Measurements from ENCODE around the gene TMEM198.

TMEM198 gene, protein sequence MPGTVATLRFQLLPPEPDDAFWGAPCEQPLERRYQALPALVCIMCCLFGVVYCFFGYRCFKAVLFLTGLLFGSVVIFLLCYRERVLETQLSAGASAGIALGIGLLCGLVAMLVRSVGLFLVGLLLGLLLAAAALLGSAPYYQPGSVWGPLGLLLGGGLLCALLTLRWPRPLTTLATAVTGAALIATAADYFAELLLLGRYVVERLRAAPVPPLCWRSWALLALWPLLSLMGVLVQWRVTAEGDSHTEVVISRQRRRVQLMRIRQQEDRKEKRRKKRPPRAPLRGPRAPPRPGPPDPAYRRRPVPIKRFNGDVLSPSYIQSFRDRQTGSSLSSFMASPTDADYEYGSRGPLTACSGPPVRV

GRCh38 chr2:219543596-219544358 is at the start of gene TMEM198, which contains the start of gene CHPF:
TMEM198 (plus strand) TSS chr2:219544028; CDS start chr2:219544728, 700 bp downstream.
CHPF (minus strand) TSS chr2:219543809; CDS start chr2:219543538, 271 bp downstream.
- peak; percentile 97 for DNase-seq

DNA sequence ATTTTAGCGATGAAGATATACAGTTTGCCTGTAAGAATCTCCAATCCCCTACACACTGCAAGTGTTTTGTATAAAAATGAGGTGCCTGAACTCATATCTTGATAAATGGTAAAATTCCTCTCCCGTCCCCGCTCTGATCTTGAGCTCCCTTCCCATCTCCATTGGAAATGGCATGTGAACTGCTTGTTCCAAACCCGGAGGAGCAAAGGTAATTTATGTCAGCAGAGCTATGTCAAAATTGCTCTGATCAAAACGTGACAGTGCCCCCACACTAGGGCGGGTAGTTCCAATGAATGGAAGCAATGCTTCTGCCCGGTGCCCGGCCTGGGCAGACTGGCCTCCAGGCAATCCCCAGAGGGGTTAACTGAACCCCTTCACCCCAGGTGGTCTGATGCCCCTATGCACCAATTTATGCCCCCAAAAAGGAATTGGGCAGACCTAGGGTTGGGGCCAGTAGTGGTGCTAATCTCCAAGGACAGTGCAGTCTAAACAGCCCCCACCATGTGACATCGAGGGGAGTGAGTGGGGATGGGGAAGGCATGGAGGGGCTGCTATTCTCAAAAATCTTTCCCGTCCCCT is 48.8 kb upstream of the TMEM198 start:
- no peak for DNase-seq

DNA sequence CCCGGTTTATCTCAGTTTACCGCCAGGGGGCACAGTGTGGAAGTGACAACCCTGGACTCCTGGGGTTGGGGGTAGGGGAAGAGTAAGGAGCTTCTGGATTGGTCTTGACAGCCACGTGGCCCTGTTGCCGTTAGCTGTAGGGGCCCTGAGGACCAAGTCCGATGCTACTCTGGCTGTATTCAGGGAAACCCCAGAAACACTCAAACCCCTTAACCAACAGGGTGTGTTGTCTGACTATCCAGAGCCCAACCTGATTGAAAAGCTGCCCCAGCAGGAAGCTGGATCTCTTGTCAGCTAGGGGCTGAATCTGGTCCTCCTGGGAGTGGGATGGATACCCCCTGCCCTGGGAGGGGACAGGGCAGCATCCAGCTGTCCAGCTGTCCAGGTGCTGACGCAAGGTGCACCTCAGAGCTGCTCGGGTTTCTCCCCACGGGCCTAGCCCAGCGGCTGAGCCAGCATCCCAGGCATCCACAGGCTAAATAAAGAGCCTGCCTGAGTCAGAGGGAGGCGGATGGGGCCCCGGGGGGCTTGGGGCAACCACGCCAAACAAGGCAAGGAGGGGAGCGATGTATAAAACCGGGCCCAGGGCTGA is 48.2 kb upstream of the TMEM198 start:
- DNase-seq, result no peak

- no peak for DNase-seq
These were observed 47.5 kb upstream of the TMEM198 start for GRCh38 chr2:219496247-219496824.

- no peak for DNase-seq
These were observed 46.9 kb upstream of the TMEM198 start for GRCh38 chr2:219496825-219497494.

DNA sequence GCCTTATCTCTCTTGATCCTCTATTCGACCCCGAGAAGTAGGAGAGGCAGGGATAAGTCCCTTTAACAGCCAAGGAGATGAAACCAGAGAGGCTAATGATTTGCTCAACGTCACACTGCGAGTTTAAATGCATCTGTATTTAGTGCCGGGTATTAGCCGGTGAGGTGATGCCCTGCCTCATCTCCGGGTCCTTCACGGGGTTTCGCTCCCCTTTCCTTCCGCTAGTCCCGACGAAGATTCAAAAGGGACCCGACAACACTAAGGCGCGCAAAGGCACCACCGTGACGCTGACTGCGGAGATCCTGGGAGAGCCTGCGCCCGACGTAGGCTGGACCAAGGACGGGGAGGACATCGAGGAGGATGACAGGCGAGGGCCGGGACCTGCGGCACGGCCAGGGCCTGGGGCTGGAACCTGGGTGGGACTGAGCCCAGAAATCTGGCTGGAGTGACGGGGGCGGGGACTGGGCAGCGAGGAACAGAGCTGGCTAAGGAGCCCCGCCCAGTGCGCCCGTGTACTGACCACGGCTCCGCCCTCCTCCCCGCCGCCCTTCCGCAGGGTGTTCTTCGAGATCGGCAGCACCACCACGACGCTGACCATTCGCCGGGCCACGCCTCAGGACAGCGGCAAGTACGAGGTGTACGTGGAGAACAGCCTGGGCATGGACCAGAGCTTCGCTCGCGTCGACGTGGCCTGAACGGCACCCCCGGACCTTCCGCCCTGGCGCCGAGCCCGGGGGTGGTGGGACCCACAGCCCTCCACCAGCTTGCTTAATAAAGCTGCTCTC is 46.1 kb upstream of the TMEM198 start:
- no peak for DNase-seq

GRCh38 chr2:219498280-219499057 is 45.4 kb upstream of the TMEM198 start, which contains the start of gene GMPPA:
GMPPA (plus strand) TSS chr2:219498891; CDS start chr2:219499976, 1,085 bp downstream.
- DNase-seq, result peak; percentile 93

DNA sequence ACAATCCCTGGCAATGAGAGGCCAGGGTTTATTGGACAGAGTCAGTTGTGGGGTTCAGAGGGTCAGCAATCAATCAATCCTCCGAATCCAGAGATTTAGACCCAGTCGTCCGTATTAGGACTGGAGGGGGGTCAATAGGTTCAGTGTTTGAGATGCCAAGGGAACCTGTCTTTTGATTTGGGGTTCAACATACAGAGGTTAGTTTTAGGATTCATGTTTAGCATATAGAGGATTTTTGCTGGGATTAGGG is 44.8 kb upstream of the TMEM198 start:
- no peak for DNase-seq

GRCh38 chr2:219499555-219499954 is 44.3 kb upstream of the TMEM198 start:
- DNase-seq, result no peak

DNA sequence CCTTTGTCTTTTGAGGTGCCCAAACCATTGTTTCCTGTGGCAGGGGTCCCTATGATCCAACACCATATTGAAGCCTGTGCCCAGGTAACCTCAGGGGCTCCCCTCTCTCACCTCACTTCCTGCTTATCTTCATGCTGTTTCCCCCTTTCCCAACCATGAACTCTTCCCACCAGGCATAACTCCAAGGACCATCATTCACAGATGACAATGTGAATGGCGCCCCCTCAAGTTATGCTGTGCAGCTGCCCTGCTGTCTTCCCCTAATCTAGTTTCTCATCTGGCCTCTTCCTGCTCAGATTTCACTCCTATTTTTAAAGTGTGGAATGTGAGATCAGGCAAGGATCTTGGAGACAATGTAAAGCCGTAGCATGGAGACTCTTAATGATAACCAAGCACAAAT is 43.7 kb upstream of the TMEM198 start:
- DNase-seq, result no peak

DNA sequence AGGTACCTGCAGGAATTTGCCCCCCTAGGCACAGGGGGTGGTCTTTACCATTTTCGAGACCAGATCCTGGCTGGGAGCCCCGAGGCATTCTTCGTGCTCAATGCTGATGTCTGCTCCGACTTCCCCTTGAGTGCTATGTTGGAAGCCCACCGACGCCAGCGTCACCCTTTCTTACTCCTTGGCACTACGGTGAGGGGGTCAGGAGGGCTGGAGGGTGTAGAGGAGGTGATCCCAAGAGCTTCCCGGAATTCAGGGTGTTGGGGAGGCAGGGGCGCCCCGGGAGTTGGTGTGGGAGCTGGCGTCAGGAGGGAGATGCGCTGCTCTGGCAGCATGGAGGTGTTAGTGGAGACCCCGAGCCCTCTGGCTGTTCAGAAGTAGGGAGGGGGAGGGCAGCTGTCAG is 42.0 kb upstream of the TMEM198 start:
- DNase-seq, result no peak

DNA sequence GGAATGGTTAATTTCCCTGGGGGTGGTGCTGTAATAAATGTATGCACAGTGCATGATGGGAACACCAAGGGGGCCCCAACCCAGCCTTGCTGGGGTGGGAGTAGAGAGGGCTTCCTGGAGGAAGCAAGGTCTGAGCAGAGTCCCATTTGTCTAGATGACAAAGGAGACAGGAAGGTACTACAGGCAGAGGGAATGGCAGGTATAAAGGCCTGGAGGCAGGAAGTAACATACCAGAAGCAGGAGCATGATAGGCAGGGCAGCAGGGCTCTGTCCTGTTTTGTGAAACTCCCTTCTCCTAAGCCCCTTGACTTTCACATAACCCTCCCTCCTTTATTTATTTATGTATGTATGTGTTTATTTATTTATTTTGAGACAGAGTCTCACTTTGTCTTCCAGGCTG is 41.2 kb upstream of the TMEM198 start:
- DNase-seq, result no peak

- DNase-seq, result no peak
These were observed 38.2 kb upstream of the TMEM198 start for GRCh38 chr2:219505585-219505984.

GRCh38 chr2:219506153-219506801 is 37.6 kb upstream of the TMEM198 start:
- DNase-seq, result no peak

GRCh38 chr2:219506802-219507526 is 36.9 kb upstream of the TMEM198 start:
- no peak for DNase-seq

- no peak for DNase-seq
These were observed 36.0 kb upstream of the TMEM198 start for GRCh38 chr2:219507581-219508443.

DNA sequence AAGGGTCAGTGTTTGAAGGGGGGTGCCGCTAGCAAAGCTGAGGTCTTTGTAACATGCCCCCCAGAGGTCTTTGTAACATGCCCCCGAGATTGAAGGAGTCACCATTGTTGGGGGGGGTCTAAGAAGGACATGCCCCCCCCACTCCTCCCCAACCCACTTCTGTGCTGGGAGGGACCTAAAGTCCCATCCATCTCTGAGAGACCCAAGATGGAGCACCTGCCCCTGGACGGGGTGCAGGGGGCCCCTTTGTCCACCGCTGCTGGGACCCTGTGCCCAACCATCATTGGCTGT is 35.4 kb upstream of the TMEM198 start:
- DNase-seq, result no peak

DNA sequence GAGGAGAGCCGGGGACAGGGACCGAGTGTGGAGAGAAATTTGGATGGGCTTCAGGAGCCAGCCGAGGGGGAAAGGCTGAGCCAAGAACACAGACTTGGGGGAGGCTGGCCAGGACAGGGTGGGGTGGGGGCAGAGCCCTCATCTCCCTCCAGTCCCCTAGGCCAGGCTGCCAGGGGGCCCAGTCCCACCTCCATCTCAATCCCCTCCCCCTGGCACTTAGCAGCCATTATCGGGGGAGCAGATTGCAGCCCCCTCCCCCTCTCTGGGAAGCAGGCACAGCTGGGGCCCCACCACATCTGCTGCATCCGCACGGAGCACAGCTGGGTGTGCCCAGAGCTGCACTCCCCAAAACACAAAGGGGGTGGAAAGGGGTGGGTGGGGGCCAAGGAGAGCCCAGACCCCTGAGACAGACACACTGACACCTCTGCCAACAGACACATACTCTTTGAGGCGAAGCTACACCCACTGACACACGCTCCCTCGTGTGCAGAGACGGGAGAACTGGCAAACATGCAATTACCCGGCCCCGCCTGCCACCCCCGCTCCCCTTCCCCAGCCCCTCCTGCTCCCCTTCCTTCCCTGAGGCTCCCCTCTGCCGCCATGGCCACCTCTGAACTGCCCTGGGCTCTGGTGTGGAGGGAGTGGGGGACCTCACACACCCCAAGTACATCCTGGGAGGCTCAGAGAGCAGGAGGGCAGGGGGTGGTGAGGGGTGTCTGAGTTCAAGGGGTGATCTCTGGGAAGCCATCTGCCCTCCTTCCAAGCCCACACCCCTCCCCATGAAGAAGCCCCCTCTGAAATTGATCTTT is 34.7 kb upstream of the TMEM198 start:
- DNase-seq, result no peak
